ENCODE results near the gene SREBF2.

SREBF2 gene

DNA sequence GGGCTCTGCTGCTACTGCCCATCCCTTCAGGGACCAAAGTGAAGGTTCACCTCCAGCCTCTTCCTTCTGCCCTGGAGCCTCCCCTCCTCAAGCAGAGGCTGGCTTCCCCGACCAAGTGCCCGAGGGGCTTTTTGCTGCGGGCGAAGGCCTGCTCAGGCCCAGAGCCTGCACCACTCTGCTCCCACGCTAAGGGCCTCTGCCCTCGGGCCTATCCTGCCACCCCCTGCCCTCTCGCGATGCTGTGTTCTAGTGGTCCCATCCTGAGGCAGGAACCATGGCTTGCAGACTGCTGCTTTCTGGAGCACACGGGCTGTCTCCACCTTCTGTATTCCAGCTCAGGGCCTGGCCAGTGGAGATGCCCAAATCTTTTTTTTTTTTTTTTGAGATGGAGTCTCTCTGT, 102.6 kb downstream of the SREBF2 start:
- TF ChIP-seq, protein P1, sequence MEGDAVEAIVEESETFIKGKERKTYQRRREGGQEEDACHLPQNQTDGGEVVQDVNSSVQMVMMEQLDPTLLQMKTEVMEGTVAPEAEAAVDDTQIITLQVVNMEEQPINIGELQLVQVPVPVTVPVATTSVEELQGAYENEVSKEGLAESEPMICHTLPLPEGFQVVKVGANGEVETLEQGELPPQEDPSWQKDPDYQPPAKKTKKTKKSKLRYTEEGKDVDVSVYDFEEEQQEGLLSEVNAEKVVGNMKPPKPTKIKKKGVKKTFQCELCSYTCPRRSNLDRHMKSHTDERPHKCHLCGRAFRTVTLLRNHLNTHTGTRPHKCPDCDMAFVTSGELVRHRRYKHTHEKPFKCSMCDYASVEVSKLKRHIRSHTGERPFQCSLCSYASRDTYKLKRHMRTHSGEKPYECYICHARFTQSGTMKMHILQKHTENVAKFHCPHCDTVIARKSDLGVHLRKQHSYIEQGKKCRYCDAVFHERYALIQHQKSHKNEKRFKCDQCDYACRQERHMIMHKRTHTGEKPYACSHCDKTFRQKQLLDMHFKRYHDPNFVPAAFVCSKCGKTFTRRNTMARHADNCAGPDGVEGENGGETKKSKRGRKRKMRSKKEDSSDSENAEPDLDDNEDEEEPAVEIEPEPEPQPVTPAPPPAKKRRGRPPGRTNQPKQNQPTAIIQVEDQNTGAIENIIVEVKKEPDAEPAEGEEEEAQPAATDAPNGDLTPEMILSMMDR (IDR thresholded peaks at IDR 0.05; ENCODE audit: insufficient read depth, low read length, missing control alignments): no peak
- H3K4me3 ChIP-seq (ENCODE audit: low read depth, low read length): no peak overlapping the region
- no peak for DNase-seq (ENCODE audit: low read depth, low spot score)
- ChIA-PET CTCF (interaction anchor here (0.6 to 11.2 kb wide), 2 partner anchors 174 to 190 kb away, joined by 4 to 251 read pairs; no protein-coding TSS in a partner anchor), POLR2A (no interaction called here)

DNA sequence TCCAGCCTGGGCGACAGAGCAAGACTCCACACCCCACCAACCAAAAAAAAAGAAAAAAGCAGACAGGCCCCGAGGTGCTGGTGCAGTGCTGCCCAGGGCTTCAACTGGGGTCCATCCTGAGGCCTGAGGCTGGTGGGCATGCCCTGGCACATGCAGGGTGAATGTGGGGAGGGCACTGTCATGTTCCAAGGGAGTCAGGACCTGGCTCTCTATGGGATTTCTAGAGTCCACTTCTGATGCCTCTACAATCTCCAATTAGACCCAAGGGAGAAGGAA, 103.9 kb downstream of the SREBF2 start:
- TF ChIP-seq, protein P1 (IDR thresholded peaks at IDR 0.05; ENCODE audit: insufficient read depth, low read length, missing control alignments): no peak
- CTCF ChIA-PET: interaction anchor here (0.8 to 11.2 kb wide), 5 partner anchors 12 to 240 kb away, joined by 3 to 251 read pairs (median 17); no protein-coding TSS in a partner anchor
- H3K4me3 ChIP-seq (ENCODE audit: low read depth, low read length): no peak overlapping the region
- POLR2A ChIA-PET: no interaction called here
- DNase-seq (ENCODE audit: low read depth, low spot score): no peak

DNA sequence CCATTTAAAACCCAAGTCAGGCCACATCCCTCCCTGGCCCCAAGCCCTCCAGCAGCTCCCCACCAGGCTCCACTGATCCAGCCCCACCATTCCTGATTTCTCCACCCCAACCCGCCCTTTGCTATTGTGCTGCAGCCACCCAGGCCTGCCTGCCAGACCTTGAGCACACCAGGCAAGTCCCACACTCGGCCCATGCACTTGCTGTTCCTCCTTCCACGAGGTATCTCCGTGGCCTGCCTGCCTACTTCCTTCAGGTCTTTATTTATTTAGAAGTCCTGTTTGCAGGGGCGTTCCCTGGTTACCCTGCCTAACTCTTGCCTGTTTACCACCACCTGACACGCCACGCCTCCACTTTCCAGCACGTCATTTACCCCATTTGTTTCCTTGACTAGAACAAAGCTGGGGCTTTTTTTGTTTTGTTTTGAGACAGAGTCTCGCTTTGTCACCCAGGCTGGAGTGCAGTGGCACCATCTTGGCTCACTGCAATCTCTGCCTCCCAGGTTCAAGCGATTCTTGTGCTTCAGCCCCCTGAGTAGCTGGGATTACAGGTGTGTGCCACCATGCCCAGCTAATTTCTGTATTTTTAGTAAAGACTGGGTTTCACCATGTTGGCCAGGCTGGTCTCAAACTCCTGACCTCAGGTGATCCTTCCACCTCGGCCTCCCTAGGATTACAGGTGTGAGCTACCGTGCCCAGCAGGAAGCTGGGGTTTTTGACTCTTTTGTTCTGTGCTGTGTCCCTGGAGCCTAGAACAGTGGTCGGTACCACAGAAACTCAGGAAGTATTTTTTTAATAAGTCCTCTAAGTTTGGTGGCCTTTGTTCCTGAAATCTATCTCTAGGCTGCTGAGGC, 107.3 kb downstream of the SREBF2 start:
- ChIA-PET POLR2A (interaction anchor here (1.0 kb wide), 1 partner anchor 242 kb away, joined by 3 read pairs; no protein-coding TSS in a partner anchor), CTCF (interaction anchor here (0.6 to 11.2 kb wide), 51 partner anchors 8 to 535 kb away, joined by 3 to 387 read pairs (median 4); partner anchors contain the start of genes MEI1, POLR3H, SMIM45 and SNU13)

DNA sequence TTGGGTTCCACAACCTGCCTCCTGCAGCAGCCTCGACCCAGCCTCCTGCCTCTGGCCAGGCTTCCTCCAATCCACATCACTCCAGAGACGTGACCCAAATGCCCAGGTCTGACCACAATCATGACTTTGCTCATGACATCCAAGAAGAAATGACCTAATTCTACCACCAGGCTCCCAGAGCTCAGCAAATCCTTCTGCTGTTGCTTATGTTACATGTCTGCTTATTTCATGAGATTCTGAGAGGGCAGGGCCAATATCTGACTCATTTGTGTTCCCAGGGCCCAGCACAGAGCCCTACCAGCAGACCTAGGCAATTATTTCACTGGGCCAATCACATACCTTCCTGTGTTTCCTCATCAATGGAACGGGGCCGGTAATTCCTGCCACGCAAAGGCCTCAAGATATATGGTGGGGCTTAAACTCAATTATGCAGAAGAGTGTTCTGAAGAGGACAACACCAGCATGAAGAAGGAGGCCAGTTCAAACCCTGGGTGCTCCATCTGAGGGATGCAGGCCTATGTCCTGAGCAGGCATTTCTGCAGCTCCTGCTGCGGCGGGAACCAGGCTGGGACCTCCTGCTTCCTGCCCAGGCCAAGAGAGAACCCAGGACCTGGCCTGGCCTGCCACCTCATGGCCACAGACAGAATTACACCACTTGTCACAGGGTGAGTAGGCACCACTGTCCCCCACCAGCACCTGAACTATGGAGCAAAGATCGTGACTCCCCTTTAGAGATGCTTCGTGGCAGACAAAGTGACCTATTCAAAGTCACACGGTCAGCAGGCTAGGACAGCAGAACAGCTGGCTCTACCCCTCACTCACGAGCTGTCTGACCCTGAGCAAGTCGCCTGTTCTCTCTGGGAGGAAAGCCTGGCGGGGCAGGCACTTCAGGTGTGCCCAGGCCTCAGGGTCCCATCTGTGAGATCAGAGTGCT, 108.2 kb downstream of the SREBF2 start:
- H3K4me3 ChIP-seq (ENCODE audit: low read depth, low read length): no peak overlapping the region
- peak; percentile 52 for DNase-seq (ENCODE audit: low read depth, low spot score)
- TF ChIP-seq, protein P1 (IDR thresholded peaks at IDR 0.05; ENCODE audit: insufficient read depth, low read length, missing control alignments): peak; percentile 93
- ChIA-PET POLR2A (interaction anchor here (1.0 kb wide), 1 partner anchor 242 kb away, joined by 3 read pairs; no protein-coding TSS in a partner anchor), CTCF (interaction anchor here (0.6 to 11.2 kb wide), 57 partner anchors 9 to 534 kb away, joined by 3 to 387 read pairs (median 4); partner anchors contain the start of genes CCDC134, MEI1, POLR3H and SMIM45)

More for the DNA sequence above, 107.3 kb downstream of the SREBF2 start:
- H3K4me3 ChIP-seq (ENCODE audit: low read depth, low read length): no peak overlapping the region
- TF ChIP-seq, protein P1 (IDR thresholded peaks at IDR 0.05; ENCODE audit: insufficient read depth, low read length, missing control alignments): no peak
- no peak for DNase-seq (ENCODE audit: low read depth, low spot score)

DNA sequence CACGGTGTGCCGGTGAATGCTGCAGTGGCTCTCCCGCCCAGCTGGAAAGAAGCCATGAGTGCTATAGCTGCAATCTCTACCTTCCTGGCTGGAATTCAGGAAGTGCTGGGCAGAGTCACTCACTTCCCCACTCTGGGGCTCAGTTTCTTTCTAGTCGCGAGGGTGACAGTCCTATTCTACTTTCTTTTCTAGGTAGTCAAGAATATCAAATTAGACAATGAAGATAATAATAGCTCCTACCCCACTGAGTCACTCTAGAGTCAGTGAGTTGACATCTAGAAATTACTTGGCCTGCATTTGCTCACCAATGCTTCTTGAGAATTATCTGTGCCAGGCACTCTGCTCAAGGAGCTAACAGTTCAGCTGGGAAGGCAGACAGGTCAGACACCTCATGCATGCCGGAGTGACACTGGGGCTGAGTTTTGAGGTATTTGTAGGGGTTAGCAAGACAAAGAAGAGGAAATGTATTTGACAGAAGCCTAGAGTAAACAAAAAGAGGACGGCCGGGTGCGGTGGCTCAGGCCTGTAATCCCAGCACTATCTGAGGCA, 110.8 kb downstream of the SREBF2 start:
- ChIA-PET CTCF (interaction anchor here (0.8 to 11.2 kb wide), 12 partner anchors 12 to 278 kb away, joined by 3 to 387 read pairs (median 3); partner anchors contain the start of genes MEI1, SNU13 and SREBF2), POLR2A (interaction anchor here (0.6 kb wide), 1 partner anchor 196 kb away, joined by 3 read pairs; no protein-coding TSS in a partner anchor)
- no peak for DNase-seq (ENCODE audit: low read depth, low spot score)
- H3K4me3 ChIP-seq (ENCODE audit: low read depth, low read length): no peak overlapping the region
- TF ChIP-seq, protein P1 (IDR thresholded peaks at IDR 0.05; ENCODE audit: insufficient read depth, low read length, missing control alignments): no peak
